ENCODE results near the gene CDS2.

CDS2 gene

DNA sequence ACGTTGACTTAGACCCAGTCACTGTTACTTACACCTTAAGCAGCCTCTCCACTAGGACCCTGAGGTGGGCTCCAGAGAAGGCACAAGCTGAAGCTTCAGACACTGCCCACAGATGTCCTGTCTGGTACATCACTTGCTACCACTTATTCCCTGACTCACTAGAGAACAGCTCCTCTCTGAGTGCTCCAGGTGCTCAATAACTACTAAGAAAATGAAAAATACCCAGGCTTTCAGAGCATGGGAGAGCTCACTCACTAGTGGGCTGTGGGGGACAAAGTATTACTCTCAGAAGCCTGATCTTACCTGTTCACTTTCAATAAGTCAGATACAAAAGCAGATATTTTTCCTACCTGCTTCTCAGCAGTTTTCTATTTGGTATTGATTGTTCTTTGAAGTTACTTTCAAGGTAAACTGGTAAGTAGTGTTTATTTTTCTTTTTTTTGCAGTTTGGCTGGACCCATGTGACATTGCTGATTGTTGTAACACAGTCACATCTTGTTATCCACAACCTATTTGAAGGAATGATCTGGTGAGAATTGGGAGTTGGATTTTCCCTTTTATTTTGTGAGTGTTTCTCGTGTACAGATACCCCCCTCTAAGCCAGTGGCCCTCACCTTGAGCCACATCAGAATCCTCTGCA is 55.9 kb downstream of the CDS2 start:
- no peak for DNase-seq

DNA sequence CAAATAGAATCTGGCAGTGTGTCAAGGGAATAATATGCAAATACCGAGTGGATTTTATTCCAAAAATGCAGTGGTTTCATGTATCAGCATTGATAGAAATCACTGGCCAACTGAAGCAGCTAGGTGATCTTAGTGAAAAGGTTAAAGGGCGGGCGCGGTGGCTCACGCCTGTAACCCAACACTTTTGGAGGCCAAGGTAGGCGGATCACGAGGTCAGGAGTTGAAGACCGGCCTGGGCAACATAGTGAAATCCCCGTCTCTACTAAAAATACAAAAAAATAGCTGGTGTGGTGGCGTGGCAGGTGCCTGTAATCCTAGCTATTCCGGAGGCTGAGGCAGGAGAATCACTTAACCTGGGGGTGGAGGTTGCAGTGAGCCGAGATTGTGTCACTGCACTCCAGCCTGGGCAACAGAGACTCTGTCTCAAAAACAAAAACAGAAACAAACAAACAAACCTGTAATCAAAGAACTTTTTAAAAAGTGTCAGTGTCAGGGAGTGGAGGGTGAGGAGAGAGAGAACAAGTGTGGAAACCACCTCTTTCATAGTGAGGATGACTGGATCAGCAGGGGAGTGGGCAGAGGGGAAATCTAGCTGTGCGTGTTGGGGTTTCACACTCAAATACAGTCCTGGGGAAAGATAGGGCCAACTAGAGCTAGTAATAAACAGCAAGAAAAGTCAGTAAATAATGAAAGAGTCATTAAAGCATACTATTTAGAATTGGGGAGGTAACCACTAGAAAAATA is 57.1 kb downstream of the CDS2 start:
- DNase-seq, result no peak

DNA sequence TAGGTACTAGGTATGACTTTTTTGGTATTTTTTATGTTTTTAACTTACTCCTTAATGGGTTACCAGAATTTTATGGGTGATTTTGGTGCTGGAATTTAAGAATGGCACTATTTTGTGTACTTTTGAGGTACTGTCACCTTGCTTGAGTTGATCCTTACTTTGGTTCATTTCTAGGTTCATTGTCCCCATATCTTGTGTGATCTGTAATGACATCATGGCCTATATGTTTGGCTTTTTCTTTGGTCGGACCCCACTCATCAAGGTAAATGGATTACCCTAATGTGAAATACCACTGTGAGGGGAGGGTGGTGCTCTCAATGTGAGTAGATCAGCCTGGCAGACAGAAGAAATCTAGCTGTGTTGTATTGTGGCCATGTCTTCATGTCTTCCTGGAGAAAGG is 57.9 kb downstream of the CDS2 start:
- no peak for DNase-seq

GRCh38 chr20:5187122-5187521 is 60.3 kb downstream of the CDS2 start:
- no peak for DNase-seq

DNA sequence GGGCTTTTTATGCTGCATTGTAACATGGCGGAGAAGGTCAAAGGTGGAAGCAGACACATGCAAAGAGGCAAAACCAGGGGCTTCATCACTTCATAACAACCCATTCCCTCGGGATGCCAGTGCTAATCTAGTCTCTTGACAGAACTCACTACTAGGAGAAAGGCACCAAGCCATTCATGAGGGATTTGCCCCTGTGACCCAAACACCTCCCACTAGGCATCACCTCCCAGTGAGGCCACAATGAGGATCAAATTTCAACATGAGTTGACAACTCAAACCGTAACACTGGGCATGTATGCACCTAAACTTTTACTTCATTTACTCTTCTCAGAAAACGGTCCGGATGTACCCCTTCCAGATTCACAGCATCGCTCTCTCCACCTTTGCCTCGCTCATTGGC is 61.9 kb downstream of the CDS2 start:
- DNase-seq, result no peak

- DNase-seq, result no peak
Observed at GRCh38 chr20:5189917-5190316, 63.1 kb downstream of the CDS2 start.

- DNase-seq, result no peak
Observed at GRCh38 chr20:5190444-5190843, 63.6 kb downstream of the CDS2 start.

GRCh38 chr20:5191829-5192569 is 65.2 kb downstream of the CDS2 start:
- peak; percentile 49 for DNase-seq

DNA sequence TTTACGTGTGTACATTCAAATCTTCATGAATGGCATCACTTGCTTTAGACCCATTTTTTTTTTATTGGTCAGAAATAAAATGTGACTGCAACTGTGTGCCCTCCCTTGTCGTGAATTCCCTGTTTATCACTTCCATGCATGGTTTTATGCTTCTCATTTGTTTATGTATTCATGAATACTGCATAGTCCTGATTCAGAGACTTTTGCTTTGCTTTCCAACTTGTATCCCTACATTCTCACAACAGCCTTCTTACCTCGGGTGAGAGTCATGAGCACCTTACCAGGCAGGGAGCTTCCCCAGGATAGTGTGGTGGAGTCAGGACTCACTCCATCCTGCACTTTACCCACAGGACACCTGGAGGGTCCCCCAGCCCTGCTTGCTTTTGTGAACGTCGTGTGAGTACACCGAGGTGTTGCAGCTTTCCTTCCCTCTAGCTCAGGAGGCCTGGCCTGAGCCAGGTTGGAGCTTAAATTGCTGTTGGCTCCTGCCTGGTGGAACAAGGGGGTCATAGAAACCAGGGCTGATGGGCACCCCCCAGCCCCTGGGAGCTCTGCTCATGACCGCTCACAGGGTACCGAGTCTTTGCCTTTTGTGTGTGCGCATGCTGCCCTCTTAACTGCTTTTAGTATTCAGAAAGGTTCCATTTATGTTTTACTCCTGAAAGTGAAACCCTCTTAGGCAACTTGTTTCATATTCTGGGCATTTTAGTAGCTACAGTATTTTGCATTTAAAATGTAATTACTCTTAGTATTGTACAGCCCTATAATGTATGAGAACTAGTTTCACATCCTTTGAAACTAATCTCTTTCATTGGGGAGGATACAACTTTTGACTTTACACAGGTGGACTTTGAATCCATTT is 66.0 kb downstream of the CDS2 start:
- no peak for DNase-seq

GRCh38 chr20:5195655-5196054 is 68.8 kb downstream of the CDS2 start:
- DNase-seq, result no peak

GRCh38 chr20:5196149-5196548 is 69.3 kb downstream of the CDS2 start:
- no peak for DNase-seq

GRCh38 chr20:5197270-5197827 is 70.5 kb downstream of the CDS2 start:
- DNase-seq, result no peak

DNA sequence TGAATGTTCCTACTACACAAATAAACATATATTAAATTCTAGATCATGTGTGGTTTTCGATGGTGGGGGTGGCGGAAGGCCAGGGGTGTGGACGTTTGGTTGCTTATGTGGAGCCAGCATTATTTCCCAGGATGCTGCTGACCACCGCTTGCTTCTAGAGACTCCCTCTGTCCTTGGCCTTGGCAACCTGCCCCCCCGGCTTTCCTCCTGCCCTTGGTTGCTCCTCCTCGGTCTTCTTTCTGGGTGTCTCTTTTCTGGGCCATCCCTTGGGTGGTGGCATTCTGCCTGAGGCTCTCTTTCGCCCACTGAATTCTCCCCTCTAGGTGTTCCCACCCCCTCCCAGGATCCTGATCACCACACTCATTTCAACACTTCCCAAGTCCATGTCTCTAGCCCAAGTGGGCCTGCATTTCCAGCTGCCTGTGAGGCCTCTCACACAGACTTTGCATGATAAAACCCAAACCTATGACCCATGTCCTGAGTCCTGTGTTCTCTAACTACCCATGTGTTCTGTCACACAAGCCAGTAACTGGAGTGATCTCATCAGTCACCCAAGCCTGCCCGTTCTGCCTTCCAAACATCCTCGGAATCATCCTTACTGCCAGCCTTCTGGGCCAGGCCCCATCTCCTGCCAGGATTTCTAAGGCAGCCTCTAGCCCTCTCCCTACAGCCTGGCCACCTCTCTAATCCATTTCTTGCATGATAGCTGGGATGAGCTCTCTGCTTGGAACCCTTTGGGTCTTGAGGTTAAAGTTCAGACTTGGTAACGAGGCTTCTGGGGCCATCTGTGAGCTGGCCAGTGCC is 71.2 kb downstream of the CDS2 start:
- no peak for DNase-seq

DNA sequence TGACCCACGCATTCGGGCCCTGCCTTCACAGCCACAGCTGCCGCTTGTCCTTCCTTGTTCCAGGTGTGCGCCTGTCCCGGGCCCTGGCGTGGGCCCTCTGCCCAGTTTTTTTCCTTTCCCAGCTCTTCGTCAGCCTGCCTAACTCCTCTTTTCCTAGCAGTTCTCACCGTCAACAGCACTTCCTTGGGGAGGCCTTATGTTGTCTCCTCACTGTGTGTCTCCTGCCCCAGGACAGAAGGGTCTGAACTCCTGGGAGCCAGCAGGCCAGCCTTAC is 71.8 kb downstream of the CDS2 start:
- no peak for DNase-seq

GRCh38 chr20:5203380-5203779 is 76.6 kb downstream of the CDS2 start:
- no peak for DNase-seq

DNA sequence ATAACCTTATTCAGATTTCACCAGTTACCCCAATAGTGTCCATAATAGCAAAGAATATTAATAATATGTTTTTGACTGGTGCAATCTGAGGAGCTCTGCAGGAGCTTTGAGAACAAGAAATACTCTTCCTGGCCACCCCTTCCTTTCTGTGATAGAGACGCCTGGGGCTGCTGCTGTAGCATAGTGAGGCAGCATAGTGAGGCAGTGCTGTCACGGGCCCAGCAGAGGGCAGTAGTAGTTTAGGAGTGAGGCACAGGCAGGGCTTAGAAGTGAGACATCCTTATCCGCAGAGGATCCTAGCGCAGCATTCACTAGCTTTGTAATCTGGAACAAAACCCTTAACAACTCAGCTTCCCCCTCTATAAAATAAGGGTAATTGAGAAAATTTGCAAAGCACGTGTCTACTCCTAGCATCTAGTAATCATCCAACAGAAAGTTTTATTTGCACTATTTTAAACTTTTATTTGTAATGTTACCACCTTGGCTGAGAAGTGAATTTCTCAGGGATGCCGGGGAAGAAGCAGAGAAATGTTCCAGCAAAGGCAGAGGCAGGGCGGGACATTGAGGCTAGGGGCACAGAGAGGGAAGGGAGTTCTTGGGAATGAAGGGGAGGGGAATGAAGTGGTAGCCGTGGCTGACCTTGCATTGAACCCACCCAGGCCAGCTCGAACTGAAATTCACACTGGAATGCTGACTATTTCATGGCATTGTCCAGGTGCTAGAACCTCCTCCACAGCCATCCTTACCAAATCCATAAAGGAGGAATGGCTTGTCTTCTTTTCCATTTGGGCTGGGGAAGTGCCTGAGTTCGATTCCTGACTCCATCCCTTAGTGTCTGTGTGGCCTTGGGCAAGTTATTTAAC is 78.8 kb downstream of the CDS2 start:
- peak; percentile 49 for DNase-seq

DNA sequence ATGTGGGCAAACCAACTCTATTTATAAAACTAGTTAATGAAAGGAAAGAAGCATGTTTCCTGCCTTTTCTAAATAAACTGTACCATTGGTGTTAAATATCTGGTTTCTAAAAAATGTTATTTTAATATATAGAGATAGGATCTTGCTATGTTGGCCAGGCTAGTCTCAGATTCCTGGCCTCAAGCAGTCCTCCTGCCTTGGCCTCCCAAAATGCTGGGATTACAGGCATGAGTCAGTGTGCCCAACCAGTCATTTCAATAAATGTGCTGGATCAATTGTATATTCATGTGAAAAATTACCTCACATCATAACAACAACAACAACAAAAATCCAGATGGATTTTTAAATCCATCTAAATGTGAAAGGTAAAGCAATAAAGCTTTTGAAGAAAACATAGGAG is 80.3 kb downstream of the CDS2 start:
- no peak for DNase-seq

- DNase-seq, result no peak
Observed at GRCh38 chr20:5211803-5212714, 85.3 kb downstream of the CDS2 start.

GRCh38 chr20:5212907-5213487 is 86.2 kb downstream of the CDS2 start:
- DNase-seq, result no peak

GRCh38 chr20:5214826-5215225 is 88.0 kb downstream of the CDS2 start:
- no peak for DNase-seq

Measured in NCI-H1092 (cell line).